ENCODE data around the gene ERVH48-1.
"Not testable (repeated sequence)": the region's sequence is repeated elsewhere in the genome, so short reads cannot be mapped to it uniquely, and the experiment has no call there.

Gene ERVH48-1

GRCh38 chr21:42903817-42904216, 21.6 kb downstream of the ERVH48-1 start:
- DNase-seq: no peak

DNA sequence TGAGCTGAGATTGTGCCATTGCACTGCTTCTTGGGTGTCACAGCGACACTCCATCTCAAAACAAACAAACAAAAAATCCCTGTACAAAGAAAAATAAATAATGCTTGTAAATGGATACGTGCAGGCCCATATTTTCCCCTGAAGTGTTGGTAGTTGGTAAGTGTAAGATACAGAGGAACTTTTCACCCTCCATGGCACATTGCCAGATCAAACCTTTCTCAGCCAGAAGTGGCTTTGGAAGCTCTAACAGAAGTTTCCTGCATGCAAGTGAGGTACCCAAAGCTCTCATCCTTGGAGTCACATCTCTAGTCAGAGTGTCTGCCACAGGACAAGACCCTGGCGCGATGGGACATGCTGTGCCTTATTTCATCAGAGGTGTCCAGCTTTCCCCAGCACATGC, 25.0 kb downstream of the ERVH48-1 start:
- no peak for DNase-seq

DNA sequence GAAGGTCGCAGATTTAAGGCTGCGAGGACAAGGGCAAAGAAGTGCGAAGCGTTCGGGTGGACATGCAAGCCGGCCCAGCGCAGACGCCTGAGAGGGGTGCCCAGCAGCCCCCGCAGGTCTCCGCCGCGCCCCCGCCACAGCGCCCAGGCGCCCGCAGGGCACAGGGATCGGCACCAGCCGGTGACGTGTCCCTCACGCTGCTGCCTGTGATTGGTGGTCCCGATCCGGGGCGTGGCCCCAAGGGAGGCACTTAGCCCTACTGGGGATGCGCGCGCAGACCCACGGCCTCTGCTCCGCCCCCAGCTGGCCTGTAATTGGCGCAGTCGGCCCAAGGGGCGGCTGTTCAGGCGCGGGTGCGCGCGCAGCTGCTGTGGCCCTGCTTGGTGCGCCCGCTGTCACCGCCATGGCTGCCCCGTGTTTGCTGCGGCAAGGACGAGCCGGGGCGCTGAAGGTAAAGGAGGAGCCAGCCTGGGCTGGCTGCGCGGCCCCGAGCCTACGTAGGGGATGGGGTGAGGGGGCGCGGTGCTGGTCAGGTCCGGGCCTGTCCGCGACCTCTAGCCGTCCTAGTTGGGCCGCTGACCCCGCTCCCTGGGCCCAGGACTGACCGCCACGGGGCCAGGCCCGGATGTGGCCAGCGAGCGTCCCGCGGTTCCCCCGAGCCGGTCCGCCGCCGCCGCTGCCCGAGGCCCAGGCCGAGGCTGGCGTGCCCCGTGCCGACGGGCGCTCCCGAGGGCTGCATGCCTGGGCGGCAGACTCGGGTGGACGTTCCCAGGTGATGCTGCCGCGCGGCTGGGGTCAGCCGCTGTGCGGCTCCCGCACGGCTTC, 32.3 kb downstream of the ERVH48-1 start, which contains the start of gene NDUFV3:
TSS of gene NDUFV3 (plus strand) at position 379 of the 825 bp plus-strand sequence. CDS start at position 404, 25 bp downstream.
- DNase-seq: peak; percentile 99

GRCh38 chr21:42892582-42892930, 32.9 kb downstream of the ERVH48-1 start:
- DNase-seq: no peak

- no peak for DNase-seq
Observed at GRCh38 chr21:42887326-42887725, 38.1 kb downstream of the ERVH48-1 start.

GRCh38 chr21:42883921-42884320, 41.5 kb downstream of the ERVH48-1 start:
- no peak for DNase-seq

DNA sequence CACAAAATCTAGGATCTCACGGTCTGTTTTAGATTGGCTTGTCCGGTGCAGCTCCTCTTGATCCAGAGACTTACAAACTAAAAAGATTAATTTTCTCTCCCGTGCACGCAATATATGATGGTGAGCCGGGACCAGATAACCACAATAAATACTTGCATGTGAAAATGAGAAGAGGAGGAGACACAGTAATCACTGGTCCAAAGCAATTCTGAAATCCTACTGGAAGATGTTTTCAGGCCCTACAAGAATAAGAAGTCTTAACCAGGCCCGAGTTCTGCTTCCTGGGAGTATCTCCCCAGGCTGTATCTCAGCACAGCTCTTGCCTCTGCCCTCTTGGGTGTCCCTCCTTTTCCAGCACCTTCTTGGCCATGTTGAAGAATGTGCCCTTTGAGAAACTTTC, 45.1 kb downstream of the ERVH48-1 start:
- DNase-seq: no peak

DNA sequence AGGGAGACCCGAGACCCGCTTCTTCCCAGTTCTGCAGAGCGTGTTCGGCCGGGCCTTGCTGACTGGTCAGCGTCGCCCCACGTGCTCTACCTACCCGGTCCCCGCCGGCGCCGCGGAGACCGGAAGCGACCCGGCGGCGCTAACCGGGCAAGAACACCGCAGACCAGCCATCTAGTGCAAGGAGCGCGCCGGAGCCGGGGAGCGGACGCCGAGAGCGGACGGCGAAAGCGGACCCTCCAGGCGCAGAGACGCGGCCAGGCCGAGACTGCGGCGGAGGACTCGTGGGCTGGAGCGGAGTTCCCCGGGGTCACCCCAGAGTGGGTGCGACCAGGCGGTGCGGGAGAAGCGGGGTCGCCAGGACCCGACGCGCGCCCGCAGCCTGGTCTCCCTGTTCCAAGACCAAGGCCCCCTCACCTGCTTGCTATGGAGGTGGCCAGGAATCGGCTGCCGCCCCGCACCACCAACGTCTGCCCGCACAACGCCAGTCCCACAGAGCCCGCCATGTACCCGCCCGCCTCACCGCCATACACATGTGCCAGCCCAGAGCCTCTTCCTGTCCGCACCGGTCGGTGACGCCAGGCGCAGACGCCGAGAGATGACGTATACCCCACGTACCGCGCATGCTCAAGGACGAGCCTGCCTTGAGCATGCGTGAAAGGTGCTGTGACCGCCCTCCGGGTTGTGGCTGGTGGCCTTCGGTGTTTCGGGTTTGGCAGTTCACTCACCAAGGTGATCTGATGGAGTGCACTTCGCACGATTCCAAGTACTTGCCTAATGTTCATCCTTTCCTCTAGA, 46.2 kb downstream of the ERVH48-1 start, which contains the start of gene WDR4:
TSS of gene WDR4 (minus strand) at position 547 of the 795 bp plus-strand sequence. CDS start at position 503, 44 bp downstream.
- peak; percentile 95 for DNase-seq

DNA sequence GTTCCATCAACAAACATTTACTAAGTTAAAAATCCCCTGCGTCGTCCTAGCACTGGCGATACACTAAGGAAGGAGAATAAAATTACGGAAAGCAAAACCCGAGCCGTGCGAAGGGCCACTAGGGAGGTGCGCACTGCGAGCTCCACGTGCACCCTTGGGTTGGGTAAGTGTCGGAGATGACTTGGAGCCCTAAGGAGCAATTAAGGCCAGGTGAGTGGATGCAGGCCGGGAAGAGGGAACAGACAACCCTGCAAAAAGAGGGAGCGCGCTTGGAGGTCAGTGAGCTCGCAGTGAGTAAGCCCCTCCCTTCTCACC, 46.8 kb downstream of the ERVH48-1 start:
- no peak for DNase-seq

- DNase-seq: not testable (repeated sequence)
Observed at GRCh38 chr21:42875811-42876210, 49.6 kb downstream of the ERVH48-1 start.

GRCh38 chr21:42873096-42873495, 52.3 kb downstream of the ERVH48-1 start:
- DNase-seq: no peak

GRCh38 chr21:42868196-42868595, 57.2 kb downstream of the ERVH48-1 start:
- no peak for DNase-seq

Data from COR-L47 (cell line).